Thyroid gland (tissue), 4 donors: ENCODE data around the gene TDRD9. TPM values are rescaled to one million over a fixed set of nuclear protein-coding genes. Genes with fewer than 3 reads are reported as not detected.
"Not testable (repeated sequence)": the region's sequence is repeated elsewhere in the genome, so short reads cannot be mapped to it uniquely, and the experiment has no call there.

Experiments used
- DNase-seq, 2 donors: peaks; one replicate each; pipeline ENCODE4 v3.0.0-alpha.2; 2019
- H3K27ac ChIP-seq, 3 donors: fragments of 200-600 bp; sonication (generic); 1 replicate in 2 of 3; 2 replicates in 1 of 3; pipeline ENCODE4 v1.5.1; 2016 to 2019; ENCODE audit warnings: mild to moderate bottlenecking in 1 of 3, moderate library complexity in 1 of 3
- H3K27me3 ChIP-seq: fragments of 200-600 bp; sonication (generic); one replicate; pipeline ENCODE4 v1.5.1; 2019
- H3K36me3 ChIP-seq, 2 donors: fragments of 200-600 bp; sonication (generic); one replicate each; pipeline ENCODE4 v1.5.1; 2016 to 2019
- H3K4me1 ChIP-seq, 2 donors: fragments of 200-600 bp; sonication (generic); one replicate each; pipeline ENCODE4 v1.5.1; 2017 to 2019
- H3K4me3 ChIP-seq, 3 donors: fragments of 200-600 bp; sonication (generic); replicated peaks in 1 of 3; 1 replicate in 2 of 3; 2 replicates in 1 of 3; pipeline ENCODE4 v1.5.1; 2016; ENCODE audit warnings: mild to moderate bottlenecking in 1 of 3
- H3K9me3 ChIP-seq: fragments of 200-600 bp; sonication (generic); one replicate; pipeline ENCODE4 v1.5.1; 2017
- POLR2A ChIP-seq, 2 donors: fragments of 450-650 bp; IDR thresholded peaks; one replicate each; pipeline ENCODE4 v1.6.1; 2017; ENCODE audit warnings: antibody characterized with exemption in 2 of 2, mild to moderate bottlenecking in 2 of 2, moderate library complexity in 1 of 2
- WGBS, 2 donors: methylation state at CpG; one replicate each; pipeline ENCODE4 v1.1.5; 2017; 5-methylcytosine and 5-hydroxymethylcytosine counted together
- intact Hi-C: fragments of 100-400 bp; cut with DNase I; formaldehyde crosslinking; loops from one replicate; pipeline ENCODE4 v1.15.1; 2023
- total RNA-seq, 4 donors: library from RNA; depleted of rRNA; stranded (reverse); fragments of >200 nt; gene quantifications; one replicate each; pipeline ENCODE4 v1.2.3, GENCODE V29; 2016
- TF ChIP-seq, protein P1 (sequence below), 6 experiments: fragments of 200-600 bp in 3 of 6; fragments of 450-650 bp in 3 of 6; sonication (generic) in 3 of 6; IDR thresholded peaks; one replicate each; pipeline ENCODE4 v1.5.1; 2016 to 2019; ENCODE audit warnings: antibody characterized with exemption in 6 of 6, mild to moderate bottlenecking in 2 of 6, inconsistent platforms in 1 of 6, moderate library complexity in 1 of 6

TDRD9 gene
- total RNA-seq, 4 donors from 2014 or later = 27.4 to 85.1 (median 50.0) TPM

DNA sequence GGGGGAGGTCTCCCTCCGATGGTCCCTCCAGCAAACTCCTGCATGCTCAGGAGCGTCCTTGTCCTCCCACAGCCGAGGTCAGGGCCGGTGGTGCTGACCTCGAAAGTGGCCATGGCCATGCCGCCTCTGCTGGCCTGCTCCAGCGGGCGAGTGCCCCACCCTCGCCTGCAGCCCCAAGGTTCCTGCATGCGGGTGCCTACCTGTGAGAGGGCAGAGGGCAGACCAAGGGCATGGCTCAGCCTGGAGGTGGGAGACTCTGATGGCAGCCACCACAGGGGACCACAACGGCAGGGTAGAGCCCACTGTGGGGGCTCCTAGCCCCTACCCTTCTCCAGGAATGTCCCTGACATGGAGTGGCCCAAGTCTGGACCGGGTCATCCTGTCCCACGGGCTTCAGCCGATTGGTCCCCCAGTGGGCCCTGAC lies 42.7 kb upstream of the TDRD9 start:
- H3K4me3 ChIP-seq = no peak overlapping the region
- 85 to 97% methylated on average over 5 to 14 of the region's 14 CpGs for WGBS, 2 donors
- intact Hi-C loops = no loop called here

DNA sequence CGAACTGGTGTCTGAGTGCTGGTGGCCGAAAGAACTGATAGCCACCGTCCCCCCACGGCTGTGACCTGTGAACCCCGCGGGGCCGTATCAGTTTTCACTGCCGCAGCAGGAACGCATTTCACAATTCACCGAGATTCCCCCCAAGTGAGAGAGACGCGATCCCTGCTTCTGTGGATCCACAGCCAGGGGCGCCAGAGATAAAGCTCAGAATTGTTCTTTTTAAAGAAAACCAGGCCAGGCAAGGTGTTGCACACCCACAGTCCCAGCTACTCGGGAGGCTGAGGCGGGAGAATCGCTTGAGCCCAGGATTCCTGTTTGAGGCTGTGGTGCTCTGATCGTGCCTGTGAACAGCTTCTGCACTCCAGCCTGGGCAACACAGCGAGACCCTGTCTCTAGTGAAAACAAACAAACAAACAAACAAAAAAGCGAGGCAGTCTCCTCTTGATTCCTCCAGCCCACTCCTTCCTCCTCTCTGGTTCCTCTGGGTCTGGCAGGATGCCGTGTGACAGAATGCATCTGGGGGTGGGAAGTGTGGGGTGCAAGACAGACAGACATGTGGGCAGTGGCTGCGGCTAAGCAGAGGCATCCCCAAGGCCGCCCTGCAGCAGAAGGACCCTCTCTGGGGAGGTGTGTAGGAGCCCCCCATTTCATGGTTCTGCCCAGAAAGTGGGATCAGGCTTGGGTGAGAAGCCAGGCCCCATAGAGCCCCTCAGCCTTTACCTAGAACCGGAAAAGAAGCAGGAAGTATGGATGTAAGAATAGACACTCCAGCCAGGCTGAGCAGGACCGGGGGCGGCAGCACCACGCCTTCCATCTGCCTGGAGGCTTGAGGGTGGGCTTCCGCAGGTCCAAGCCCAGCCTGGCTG lies 41.7 kb upstream of the TDRD9 start:
- Histone ChIP-seq H3K4me3 (no peak overlapping the region), H3K27me3 (no peaks in the 10 kb centered on the region), H3K36me3 (no peaks in the 10 kb centered on the region), H3K4me1 (peaks cover 8 to 20% of the 10 kb centered on the region in 2 donors), H3K9me3 (no peaks in the 10 kb centered on the region), H3K27ac (no peak overlapping the region)
- intact Hi-C loops = no loop called here
- TF ChIP-seq, protein P1, sequence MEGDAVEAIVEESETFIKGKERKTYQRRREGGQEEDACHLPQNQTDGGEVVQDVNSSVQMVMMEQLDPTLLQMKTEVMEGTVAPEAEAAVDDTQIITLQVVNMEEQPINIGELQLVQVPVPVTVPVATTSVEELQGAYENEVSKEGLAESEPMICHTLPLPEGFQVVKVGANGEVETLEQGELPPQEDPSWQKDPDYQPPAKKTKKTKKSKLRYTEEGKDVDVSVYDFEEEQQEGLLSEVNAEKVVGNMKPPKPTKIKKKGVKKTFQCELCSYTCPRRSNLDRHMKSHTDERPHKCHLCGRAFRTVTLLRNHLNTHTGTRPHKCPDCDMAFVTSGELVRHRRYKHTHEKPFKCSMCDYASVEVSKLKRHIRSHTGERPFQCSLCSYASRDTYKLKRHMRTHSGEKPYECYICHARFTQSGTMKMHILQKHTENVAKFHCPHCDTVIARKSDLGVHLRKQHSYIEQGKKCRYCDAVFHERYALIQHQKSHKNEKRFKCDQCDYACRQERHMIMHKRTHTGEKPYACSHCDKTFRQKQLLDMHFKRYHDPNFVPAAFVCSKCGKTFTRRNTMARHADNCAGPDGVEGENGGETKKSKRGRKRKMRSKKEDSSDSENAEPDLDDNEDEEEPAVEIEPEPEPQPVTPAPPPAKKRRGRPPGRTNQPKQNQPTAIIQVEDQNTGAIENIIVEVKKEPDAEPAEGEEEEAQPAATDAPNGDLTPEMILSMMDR (IDR thresholded peaks at IDR 0.05) = no peak
- no peak for TF ChIP-seq POLR2A (IDR thresholded peaks at IDR 0.05)
- 61 to 66% methylated on average over 22 to 27 of the region's 27 CpGs for WGBS, 2 donors
- DNase-seq = no peak

More for the DNA sequence above, 42.7 kb upstream of the TDRD9 start:
- TF ChIP-seq POLR2A (IDR thresholded peaks at IDR 0.05) = no peak
- TF ChIP-seq, protein P1 (IDR thresholded peaks at IDR 0.05) = no peak
- Histone ChIP-seq H3K27ac (no peak overlapping the region), H3K9me3 (no peaks in the 10 kb centered on the region), H3K27me3 (no peaks in the 10 kb centered on the region), H3K36me3 (no peaks in the 10 kb centered on the region), H3K4me1 (peaks cover 18 to 20% of the 10 kb centered on the region in 2 donors)
- no peak for DNase-seq

DNA sequence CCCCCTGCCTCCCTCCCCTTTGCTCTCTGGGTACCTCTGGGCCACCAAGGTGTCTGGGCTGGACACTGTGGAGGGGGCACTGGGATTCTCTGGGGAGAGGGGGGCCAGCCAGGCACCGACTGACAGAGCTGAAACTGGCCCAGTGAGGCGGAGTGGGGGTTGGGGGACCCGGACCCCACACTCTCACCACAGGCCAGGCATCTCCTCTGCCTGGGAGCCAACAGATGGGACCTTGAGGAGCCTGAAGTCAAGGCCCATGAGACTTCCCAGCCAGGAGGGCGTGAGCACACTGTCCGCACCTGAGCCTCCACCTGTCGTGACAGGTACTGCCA lies 41.1 kb upstream of the TDRD9 start:
- H3K4me3 ChIP-seq = no peak overlapping the region
- H3K27me3 ChIP-seq = no peaks in the 10 kb centered on the region
- no peaks in the 10 kb centered on the region for H3K36me3 ChIP-seq
- H3K4me1 ChIP-seq = peaks cover 4 to 21% of the 10 kb centered on the region in 2 donors
- TF ChIP-seq, protein P1 (IDR thresholded peaks at IDR 0.05) = no peak
- TF ChIP-seq POLR2A (IDR thresholded peaks at IDR 0.05) = no peak
- intact Hi-C loops = no loop called here
- DNase-seq = no peak
- H3K9me3 ChIP-seq = no peaks in the 10 kb centered on the region
- WGBS, 2 donors = 82 to 92% methylated on average over 4 to 5 of the region's 6 CpGs
- no peak overlapping the region for H3K27ac ChIP-seq

DNA sequence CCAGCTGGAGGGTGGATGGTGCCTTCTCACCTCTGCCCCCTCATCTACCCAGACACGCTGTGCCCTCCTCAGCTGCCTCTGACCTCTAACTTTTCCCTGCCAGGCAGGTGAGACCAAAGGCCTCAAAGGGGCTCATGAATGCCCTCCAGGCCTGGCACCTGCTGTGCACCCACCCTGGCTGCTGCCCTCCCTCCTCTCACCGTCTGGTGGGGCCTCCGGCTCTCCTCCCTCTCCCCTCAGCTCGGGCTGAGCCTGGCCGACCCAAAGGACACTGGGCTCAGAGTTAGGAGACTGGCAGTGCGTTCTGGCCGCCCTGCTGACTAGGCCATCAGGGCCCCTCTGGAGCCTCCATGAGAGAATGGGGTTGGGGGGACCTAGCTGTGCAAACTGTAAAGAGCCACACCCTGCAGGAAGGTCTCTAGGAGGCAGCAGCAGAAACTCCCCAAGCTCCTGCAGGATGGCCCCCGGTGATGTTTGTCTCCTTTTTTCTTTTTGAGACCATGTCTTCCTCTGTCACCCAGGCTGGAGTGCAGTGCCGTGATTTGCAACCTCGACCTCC lies 40.6 kb upstream of the TDRD9 start:
- intact Hi-C loops = no loop called here
- Histone ChIP-seq H3K4me1 (peaks cover 3 to 18% of the 10 kb centered on the region in 2 donors), H3K27ac (no peak overlapping the region), H3K9me3 (no peaks in the 10 kb centered on the region), H3K36me3 (no peaks in the 10 kb centered on the region), H3K27me3 (no peaks in the 10 kb centered on the region), H3K4me3 (no peak overlapping the region)
- 90 to 95% methylated on average over 10 of the region's 10 CpGs for WGBS, 2 donors
- no peak for DNase-seq
- TF ChIP-seq, protein P1 (IDR thresholded peaks at IDR 0.05) = no peak
- no peak for TF ChIP-seq POLR2A (IDR thresholded peaks at IDR 0.05)

DNA sequence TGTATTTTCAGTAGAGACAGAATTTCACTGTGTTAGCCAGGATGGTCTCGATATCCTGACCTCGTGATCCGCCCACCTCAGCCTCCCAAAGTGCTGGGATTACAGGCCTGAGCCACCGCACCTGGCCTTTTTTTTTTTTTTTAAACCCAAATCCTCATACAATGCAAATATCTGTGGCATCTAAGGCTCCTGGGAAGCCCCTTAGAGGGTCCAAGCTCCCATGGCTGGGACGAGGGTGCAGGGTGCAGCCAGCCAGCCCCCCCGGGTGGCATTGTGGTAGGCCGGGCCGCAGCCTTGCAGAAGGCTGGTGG lies 39.3 kb upstream of the TDRD9 start:
- H3K27me3 ChIP-seq, H3K36me3 ChIP-seq, intact Hi-C loops, DNase-seq, H3K4me3 ChIP-seq, H3K9me3 ChIP-seq, H3K27ac ChIP-seq: not testable (repeated sequence)
- H3K4me1 ChIP-seq = peaks cover 0 to 18% of the 10 kb centered on the region in 2 donors
- WGBS, 2 donors = 89 to 98% methylated on average over 7 to 8 of the region's 8 CpGs
